ENCODE results near the gene MIS12. TPM values are rescaled to one million over a fixed set of nuclear protein-coding genes. Genes with fewer than 3 reads are reported as not detected.
A peak's percentile ranks its signal among the peaks of the same experiment; 100 is the strongest.

Gene MIS12
- total and polyA plus RNA-seq, 2 of the 13 experiments (the other 11 are each of a cell fraction or from before 2014, with no cell fraction given): 13.4 to 28.0 TPM

DNA sequence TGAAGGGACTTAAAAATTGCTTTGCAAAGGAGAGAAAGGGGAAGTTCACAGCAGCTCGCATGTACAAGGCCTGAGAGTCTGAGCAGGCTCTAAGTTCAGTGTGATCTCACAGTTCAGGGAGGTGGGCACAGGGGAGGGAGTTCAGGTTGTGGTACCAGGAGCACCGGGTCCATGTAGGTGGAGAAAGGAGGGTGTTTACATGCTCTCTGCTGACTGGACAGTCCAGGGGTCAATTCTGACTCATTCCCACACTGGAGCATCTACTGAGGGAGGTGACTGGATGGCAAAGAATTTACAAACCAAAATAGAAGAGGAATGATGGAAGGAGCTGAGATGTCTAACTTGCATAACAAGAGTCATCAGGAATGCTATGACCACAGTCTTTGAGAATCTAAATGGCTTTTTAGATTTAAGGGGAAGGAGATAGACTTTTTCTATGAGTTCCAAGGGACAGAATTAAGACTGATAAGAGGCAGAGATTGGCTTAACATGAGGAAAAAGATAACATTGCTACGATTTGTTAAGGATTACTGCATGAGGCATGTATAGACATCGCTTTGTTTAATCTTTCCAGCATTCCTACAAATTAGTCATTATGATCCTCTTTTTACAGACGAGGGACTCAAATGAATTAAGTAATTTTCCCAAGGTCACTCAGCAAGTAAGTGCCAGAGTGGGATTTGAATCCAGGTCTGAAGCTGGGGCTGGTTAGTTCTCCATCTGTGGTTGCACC lies 29.9 kb downstream of the MIS12 start (continued):
- TF ChIP-seq TCF7 (IDR thresholded peaks at IDR 0.05; ENCODE audit: low read depth) (no peak), ZBTB3 (CRISPR knock-in tag; IDR thresholded peaks at IDR 0.05; ENCODE audit: borderline replicate concordance, low read depth) (no peak), MAFF (IDR thresholded peaks at IDR 0.05; ENCODE audit: low read depth, low read length) (peak; percentile 89), SALL1 (CRISPR knock-in tag; IDR thresholded peaks at IDR 0.05) (peak; percentile 72), ESRRA (CRISPR knock-in tag; IDR thresholded peaks at IDR 0.05; ENCODE audit: low read depth) (peak; percentile 32; the same call in 1 of the 2 replicates), SNAPC2 (CRISPR knock-in tag; IDR thresholded peaks at IDR 0.05) (peak; percentile 86), YEATS2 (CRISPR knock-in tag; IDR thresholded peaks at IDR 0.05; ENCODE audit: borderline replicate concordance) (no peak; the same call in 1 of the 2 replicates)
- TF ChIP-seq, protein P1, sequence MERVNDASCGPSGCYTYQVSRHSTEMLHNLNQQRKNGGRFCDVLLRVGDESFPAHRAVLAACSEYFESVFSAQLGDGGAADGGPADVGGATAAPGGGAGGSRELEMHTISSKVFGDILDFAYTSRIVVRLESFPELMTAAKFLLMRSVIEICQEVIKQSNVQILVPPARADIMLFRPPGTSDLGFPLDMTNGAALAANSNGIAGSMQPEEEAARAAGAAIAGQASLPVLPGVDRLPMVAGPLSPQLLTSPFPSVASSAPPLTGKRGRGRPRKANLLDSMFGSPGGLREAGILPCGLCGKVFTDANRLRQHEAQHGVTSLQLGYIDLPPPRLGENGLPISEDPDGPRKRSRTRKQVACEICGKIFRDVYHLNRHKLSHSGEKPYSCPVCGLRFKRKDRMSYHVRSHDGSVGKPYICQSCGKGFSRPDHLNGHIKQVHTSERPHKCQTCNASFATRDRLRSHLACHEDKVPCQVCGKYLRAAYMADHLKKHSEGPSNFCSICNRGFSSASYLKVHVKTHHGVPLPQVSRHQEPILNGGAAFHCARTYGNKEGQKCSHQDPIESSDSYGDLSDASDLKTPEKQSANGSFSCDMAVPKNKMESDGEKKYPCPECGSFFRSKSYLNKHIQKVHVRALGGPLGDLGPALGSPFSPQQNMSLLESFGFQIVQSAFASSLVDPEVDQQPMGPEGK (CRISPR knock-in tag; IDR thresholded peaks at IDR 0.05): peak; percentile 76
- TF ChIP-seq, protein P2, sequence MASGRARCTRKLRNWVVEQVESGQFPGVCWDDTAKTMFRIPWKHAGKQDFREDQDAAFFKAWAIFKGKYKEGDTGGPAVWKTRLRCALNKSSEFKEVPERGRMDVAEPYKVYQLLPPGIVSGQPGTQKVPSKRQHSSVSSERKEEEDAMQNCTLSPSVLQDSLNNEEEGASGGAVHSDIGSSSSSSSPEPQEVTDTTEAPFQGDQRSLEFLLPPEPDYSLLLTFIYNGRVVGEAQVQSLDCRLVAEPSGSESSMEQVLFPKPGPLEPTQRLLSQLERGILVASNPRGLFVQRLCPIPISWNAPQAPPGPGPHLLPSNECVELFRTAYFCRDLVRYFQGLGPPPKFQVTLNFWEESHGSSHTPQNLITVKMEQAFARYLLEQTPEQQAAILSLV (CRISPR knock-in tag; IDR thresholded peaks at IDR 0.05; ENCODE audit: borderline replicate concordance): no peak
- TF ChIP-seq, protein P3, sequence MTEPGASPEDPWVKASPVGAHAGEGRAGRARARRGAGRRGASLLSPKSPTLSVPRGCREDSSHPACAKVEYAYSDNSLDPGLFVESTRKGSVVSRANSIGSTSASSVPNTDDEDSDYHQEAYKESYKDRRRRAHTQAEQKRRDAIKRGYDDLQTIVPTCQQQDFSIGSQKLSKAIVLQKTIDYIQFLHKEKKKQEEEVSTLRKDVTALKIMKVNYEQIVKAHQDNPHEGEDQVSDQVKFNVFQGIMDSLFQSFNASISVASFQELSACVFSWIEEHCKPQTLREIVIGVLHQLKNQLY (CRISPR knock-in tag; IDR thresholded peaks at IDR 0.05): peak; percentile 61
- TF ChIP-seq, protein P4, sequence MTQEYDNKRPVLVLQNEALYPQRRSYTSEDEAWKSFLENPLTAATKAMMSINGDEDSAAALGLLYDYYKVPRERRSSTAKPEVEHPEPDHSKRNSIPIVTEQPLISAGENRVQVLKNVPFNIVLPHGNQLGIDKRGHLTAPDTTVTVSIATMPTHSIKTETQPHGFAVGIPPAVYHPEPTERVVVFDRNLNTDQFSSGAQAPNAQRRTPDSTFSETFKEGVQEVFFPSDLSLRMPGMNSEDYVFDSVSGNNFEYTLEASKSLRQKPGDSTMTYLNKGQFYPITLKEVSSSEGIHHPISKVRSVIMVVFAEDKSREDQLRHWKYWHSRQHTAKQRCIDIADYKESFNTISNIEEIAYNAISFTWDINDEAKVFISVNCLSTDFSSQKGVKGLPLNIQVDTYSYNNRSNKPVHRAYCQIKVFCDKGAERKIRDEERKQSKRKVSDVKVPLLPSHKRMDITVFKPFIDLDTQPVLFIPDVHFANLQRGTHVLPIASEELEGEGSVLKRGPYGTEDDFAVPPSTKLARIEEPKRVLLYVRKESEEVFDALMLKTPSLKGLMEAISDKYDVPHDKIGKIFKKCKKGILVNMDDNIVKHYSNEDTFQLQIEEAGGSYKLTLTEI (CRISPR knock-in tag; conservative IDR thresholded peaks at IDR 0.05): no peak
- TF ChIP-seq, protein P5, sequence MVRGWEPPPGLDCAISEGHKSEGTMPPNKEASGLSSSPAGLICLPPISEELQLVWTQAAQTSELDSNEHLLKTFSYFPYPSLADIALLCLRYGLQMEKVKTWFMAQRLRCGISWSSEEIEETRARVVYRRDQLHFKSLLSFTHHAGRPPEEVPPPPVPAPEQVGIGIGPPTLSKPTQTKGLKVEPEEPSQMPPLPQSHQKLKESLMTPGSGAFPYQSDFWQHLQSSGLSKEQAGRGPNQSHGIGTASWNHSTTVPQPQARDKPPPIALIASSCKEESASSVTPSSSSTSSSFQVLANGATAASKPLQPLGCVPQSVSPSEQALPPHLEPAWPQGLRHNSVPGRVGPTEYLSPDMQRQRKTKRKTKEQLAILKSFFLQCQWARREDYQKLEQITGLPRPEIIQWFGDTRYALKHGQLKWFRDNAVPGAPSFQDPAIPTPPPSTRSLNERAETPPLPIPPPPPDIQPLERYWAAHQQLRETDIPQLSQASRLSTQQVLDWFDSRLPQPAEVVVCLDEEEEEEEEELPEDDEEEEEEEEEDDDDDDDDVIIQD (CRISPR knock-in tag; IDR thresholded peaks at IDR 0.05; ENCODE audit: low read depth): peak; percentile 46; the same call in 1 of the 2 replicates
- TF ChIP-seq, protein P6, sequence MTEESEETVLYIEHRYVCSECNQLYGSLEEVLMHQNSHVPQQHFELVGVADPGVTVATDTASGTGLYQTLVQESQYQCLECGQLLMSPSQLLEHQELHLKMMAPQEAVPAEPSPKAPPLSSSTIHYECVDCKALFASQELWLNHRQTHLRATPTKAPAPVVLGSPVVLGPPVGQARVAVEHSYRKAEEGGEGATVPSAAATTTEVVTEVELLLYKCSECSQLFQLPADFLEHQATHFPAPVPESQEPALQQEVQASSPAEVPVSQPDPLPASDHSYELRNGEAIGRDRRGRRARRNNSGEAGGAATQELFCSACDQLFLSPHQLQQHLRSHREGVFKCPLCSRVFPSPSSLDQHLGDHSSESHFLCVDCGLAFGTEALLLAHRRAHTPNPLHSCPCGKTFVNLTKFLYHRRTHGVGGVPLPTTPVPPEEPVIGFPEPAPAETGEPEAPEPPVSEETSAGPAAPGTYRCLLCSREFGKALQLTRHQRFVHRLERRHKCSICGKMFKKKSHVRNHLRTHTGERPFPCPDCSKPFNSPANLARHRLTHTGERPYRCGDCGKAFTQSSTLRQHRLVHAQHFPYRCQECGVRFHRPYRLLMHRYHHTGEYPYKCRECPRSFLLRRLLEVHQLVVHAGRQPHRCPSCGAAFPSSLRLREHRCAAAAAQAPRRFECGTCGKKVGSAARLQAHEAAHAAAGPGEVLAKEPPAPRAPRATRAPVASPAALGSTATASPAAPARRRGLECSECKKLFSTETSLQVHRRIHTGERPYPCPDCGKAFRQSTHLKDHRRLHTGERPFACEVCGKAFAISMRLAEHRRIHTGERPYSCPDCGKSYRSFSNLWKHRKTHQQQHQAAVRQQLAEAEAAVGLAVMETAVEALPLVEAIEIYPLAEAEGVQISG (CRISPR knock-in tag; IDR thresholded peaks at IDR 0.05): peak; percentile 36; the same call in 1 of the 2 replicates
- TF ChIP-seq, protein P7, sequence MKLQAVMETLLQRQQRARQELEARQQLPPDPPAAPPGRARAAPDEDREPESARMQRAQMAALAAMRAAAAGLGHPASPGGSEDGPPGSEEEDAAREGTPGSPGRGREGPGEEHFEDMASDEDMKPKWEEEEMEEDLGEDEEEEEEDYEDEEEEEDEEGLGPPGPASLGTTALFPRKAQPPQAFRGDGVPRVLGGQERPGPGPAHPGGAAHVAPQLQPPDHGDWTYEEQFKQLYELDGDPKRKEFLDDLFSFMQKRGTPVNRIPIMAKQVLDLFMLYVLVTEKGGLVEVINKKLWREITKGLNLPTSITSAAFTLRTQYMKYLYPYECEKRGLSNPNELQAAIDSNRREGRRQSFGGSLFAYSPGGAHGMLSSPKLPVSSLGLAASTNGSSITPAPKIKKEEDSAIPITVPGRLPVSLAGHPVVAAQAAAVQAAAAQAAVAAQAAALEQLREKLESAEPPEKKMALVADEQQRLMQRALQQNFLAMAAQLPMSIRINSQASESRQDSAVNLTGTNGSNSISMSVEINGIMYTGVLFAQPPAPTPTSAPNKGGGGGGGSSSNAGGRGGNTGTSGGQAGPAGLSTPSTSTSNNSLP (IDR thresholded peaks at IDR 0.05; ENCODE audit: low read depth, low read length): 0 out of 2 replicates have a peak, but pooled peaks have one; percentile 12

Measured in HepG2 (cell line).